ENCODE results near the gene LMTK2. TPM values are rescaled to one million over a fixed set of nuclear protein-coding genes. Genes with fewer than 3 reads are reported as not detected.

Gene LMTK2
- total RNA-seq, 1 experiment from 2014 or later = 37.1 TPM

DNA sequence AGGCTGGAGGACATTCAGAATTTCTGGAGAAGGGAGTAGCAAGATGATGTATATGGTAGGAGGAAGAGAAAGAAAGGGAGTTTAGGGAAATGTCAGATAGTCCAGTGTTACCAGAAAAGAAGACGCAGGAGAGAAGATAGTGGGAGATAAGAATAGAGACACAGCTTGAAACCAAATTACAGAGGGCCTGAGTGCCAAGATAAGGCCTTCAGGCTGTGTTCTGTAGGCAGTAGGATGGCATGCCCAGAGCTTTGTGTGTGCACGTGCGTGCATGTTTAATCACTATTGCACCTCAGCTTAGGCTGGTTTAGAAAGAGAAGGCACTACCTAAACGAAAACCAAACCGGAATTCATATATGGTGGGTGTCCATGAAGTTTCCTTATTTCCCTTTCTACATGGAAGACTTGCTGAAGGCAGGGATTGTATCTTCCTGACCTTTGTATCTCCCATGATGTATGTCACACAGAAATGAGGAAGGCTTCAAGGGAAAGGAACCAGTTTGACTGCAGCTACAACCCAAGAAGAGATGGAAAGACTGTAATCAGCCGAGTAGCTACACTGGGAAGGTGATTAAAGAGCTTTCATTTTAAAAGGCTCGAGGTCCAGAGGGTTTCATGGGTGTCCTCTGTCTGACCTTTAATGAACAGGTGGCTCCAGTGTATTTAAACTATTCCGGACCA lies 68.7 kb downstream of the LMTK2 start:
- CTCF ChIA-PET = interaction anchor here (0.6 kb wide), 1 partner anchor 99 kb away, joined by 4 read pairs; no protein-coding TSS in a partner anchor
- H2AFZ ChIP-seq = no peak overlapping the region

DNA sequence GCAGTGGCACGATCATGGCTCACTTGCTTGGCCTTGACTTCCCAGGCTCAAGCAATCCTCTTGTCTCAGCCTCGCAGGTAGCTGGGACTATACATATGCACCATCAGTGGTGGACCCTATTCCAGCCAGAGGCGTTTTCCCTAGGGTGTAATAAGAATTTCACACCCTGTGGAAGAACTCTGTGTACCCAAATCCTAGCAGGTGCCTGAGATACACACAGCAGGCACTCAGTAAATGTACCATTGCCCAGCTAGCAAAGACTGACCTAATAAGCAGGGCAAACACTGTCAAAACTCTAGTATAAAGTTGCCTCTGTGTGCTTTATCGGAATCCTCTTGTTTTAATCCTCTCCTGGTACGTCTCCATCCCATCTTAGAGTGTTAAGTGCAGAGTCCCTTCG lies 70.9 kb downstream of the LMTK2 start:
- Histone ChIP-seq H3K4me3 (no peak overlapping the region), H4K20me1 (ENCODE audit: insufficient read depth) (peaks cover 6% of the 10 kb centered on the region), H2AFZ (no peak overlapping the region), H3F3A (ENCODE audit: insufficient read depth, low read depth) (0 out of 2 replicates have a peak, but pooled peaks cover 7% of the 10 kb centered on the region), H3K9me2 (ENCODE audit: insufficient read depth) (no peaks in the 10 kb centered on the region), H3K36me3 (ENCODE audit: low read depth) (peaks cover 6% of the 10 kb centered on the region), H3K4me1 (replicated peaks; ENCODE audit: insufficient read depth) (peaks cover 11% of the 10 kb centered on the region; the same call in 1 of the 2 replicates), H3K79me2 (ENCODE audit: low read depth) (no peaks in the 10 kb centered on the region; the same call in 1 of the 2 replicates), H3K27ac (no peak overlapping the region), H3K4me2 (no peak overlapping the region), H3K27me3 (ENCODE audit: insufficient read depth, low read depth) (no peaks in the 10 kb centered on the region), H3K9me3 (ENCODE audit: insufficient read depth, low read depth) (no peaks in the 10 kb centered on the region)
- TF ChIP-seq, protein P1, sequence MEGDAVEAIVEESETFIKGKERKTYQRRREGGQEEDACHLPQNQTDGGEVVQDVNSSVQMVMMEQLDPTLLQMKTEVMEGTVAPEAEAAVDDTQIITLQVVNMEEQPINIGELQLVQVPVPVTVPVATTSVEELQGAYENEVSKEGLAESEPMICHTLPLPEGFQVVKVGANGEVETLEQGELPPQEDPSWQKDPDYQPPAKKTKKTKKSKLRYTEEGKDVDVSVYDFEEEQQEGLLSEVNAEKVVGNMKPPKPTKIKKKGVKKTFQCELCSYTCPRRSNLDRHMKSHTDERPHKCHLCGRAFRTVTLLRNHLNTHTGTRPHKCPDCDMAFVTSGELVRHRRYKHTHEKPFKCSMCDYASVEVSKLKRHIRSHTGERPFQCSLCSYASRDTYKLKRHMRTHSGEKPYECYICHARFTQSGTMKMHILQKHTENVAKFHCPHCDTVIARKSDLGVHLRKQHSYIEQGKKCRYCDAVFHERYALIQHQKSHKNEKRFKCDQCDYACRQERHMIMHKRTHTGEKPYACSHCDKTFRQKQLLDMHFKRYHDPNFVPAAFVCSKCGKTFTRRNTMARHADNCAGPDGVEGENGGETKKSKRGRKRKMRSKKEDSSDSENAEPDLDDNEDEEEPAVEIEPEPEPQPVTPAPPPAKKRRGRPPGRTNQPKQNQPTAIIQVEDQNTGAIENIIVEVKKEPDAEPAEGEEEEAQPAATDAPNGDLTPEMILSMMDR (conservative IDR thresholded peaks at IDR 0.05) = no peak
- no peak for TF ChIP-seq EZH2 (IDR thresholded peaks at IDR 0.05; ENCODE audit: low read depth)
- ChIA-PET POLR2A (ENCODE audit: unreplicated experiment) (interaction anchor here (0.5 kb wide), 1 partner anchor 240 kb away, joined by 6 read pairs; no protein-coding TSS in a partner anchor), CTCF (interaction anchor here (1.1 kb wide), 1 partner anchor 156 kb away, joined by 4 read pairs; no protein-coding TSS in a partner anchor)
- DNase-seq = no peak
- intact Hi-C loops (cut with micrococcal nuclease; ENCODE audit: unreplicated experiment) = no loop called here
- no TSS peak for BruUV-seq (replicated peaks)

More for the DNA sequence above, 68.7 kb downstream of the LMTK2 start:
- DNase-seq = no peak
- Histone ChIP-seq H3K27ac (no peak overlapping the region), H3K9me3 (ENCODE audit: insufficient read depth, low read depth) (no peaks in the 10 kb centered on the region), H3K4me1 (replicated peaks; ENCODE audit: insufficient read depth) (peaks cover 11% of the 10 kb centered on the region; the same call in 1 of the 2 replicates), H3K4me2 (no peak overlapping the region), H3K27me3 (ENCODE audit: insufficient read depth, low read depth) (no peaks in the 10 kb centered on the region), H3K36me3 (ENCODE audit: low read depth) (peaks cover 6% of the 10 kb centered on the region; the same call in 1 of the 2 replicates), H4K20me1 (ENCODE audit: insufficient read depth) (no peaks in the 10 kb centered on the region; the same call in none of the 2 replicates), H3K9me2 (ENCODE audit: insufficient read depth) (no peaks in the 10 kb centered on the region), H3K4me3 (no peak overlapping the region), H3F3A (ENCODE audit: insufficient read depth, low read depth) (0 out of 2 replicates have a peak, but pooled peaks cover 7% of the 10 kb centered on the region), H3K79me2 (ENCODE audit: low read depth) (0 out of 2 replicates have a peak, but pooled peaks cover under 1% of the 10 kb centered on the region)
- POLR2A ChIA-PET (ENCODE audit: unreplicated experiment) = no interaction called here
- no TSS peak for BruUV-seq (replicated peaks)
- intact Hi-C loops (cut with micrococcal nuclease; ENCODE audit: unreplicated experiment) = no loop called here
- TF ChIP-seq, protein P1 (conservative IDR thresholded peaks at IDR 0.05) = no peak

DNA sequence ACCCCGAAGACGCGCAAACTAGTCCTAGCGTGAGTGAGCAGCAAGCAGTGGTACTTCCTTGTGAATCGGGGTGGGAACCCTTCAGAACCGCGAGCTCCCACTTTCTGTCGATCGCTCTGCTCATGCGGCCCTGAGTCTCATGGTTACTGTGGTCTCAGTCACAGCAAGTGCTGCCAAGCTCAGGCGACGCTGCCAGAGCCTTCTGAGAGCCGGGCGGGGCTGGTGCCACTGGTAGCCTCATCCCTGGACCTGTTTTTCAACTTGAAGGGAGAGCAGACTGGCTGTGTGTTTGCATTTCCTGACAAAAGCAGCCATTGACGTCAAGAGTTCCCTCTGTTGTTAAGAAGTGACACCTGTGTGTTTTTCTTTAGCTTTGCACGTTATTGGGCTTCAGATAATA lies 71.7 kb downstream of the LMTK2 start:
- ChIA-PET CTCF (interaction anchor here (0.8 to 1.1 kb wide), 2 partner anchors 10 to 157 kb away, joined by 3 to 4 read pairs; no protein-coding TSS in a partner anchor), POLR2A (ENCODE audit: unreplicated experiment) (interaction anchor here (0.5 to 0.6 kb wide), 3 partner anchors 157 to 733 kb away, joined by 3 to 6 read pairs (median 6); no protein-coding TSS in a partner anchor)
- Histone ChIP-seq H3K36me3 (ENCODE audit: low read depth) (peaks cover 2% of the 10 kb centered on the region; the same call in 1 of the 2 replicates), H3K4me2 (no peak overlapping the region), H2AFZ (no peak overlapping the region), H3K79me2 (ENCODE audit: low read depth) (no peaks in the 10 kb centered on the region; the same call in 1 of the 2 replicates), H3K9me3 (ENCODE audit: insufficient read depth, low read depth) (no peaks in the 10 kb centered on the region), H3K27me3 (ENCODE audit: insufficient read depth, low read depth) (no peaks in the 10 kb centered on the region), H3K4me3 (no peak overlapping the region), H3K27ac (no peak overlapping the region), H3K4me1 (replicated peaks; ENCODE audit: insufficient read depth) (peaks cover 11% of the 10 kb centered on the region; the same call in 1 of the 2 replicates), H3K9me2 (ENCODE audit: insufficient read depth) (no peaks in the 10 kb centered on the region), H3F3A (ENCODE audit: insufficient read depth, low read depth) (0 out of 2 replicates have a peak, but pooled peaks cover 3% of the 10 kb centered on the region), H4K20me1 (ENCODE audit: insufficient read depth) (peaks cover 11% of the 10 kb centered on the region)
- peak; percentile 66 to 83 for DNase-seq
- no peak for TF ChIP-seq EZH2 (IDR thresholded peaks at IDR 0.05; ENCODE audit: low read depth)
- TF ChIP-seq, protein P1 (conservative IDR thresholded peaks at IDR 0.05) = no peak
- BruUV-seq (replicated peaks) = no TSS peak
- intact Hi-C loops (cut with micrococcal nuclease; ENCODE audit: unreplicated experiment) = no loop called here

Data from PC-9 (cell line).